HepG2 (cell line): Measurements from ENCODE around the gene MRPS5. TPM values are rescaled to one million over a fixed set of nuclear protein-coding genes. Genes with fewer than 3 reads are reported as not detected.

Experiments
- ASH2L ChIP-seq: fragments of 300-600, 200-600 bp; sonication (generic); IDR thresholded peaks from 2 replicates; pipeline ENCODE4 v1.7.0; 2017; ENCODE audit warnings: low read depth, mild to moderate bottlenecking, moderate library complexity, mixed read lengths, low read length; ENCODE audit not compliant: insufficient read length
- CEBPB ChIP-seq: IDR thresholded peaks from 2 replicates; pipeline ENCODE4 v1.6.1; 2011; ENCODE audit warnings: low read depth, low read length, improper control_type of control experiment, borderline replicate concordance
- ETV5 ChIP-seq: IDR thresholded peaks from 2 replicates; pipeline ENCODE4 v1.6.1; 2018; ENCODE audit warnings: missing biosample characterization, missing genetic modification reagents, inconsistent platforms, borderline replicate concordance
- FIP1L1 ChIP-seq: fragments of 200-400 bp; formaldehyde crosslinking; IDR thresholded peaks from 2 replicates; pipeline ENCODE4 v1.6.1; 2018; ENCODE audit warnings: low read depth, mild to moderate bottlenecking, low read length, moderate library complexity, borderline replicate concordance; ENCODE audit not compliant: insufficient read depth
- GATAD1 ChIP-seq: IDR thresholded peaks from 2 replicates; pipeline ENCODE4 v1.6.1; 2016; ENCODE audit warnings: missing genetic modification reagents, missing compliant biosample characterization
- LCORL ChIP-seq, 2 experiments: fragments of 450-650 bp in 1 of 2; sonication (generic) in 1 of 2; formaldehyde crosslinking in 1 of 2; IDR thresholded peaks; 2 replicates each; pipeline versions ENCODE4 v1.5.0 to v1.6.1; 2017 to 2020; ENCODE audit warnings: antibody characterized with exemption in 1 of 2, missing genetic modification reagents in 1 of 2
- SOX13 ChIP-seq, 3 experiments: fragments of 450-650 bp in 1 of 3; sonication (generic) in 1 of 3; formaldehyde crosslinking in 1 of 3; IDR thresholded peaks in 2 of 3; conservative IDR thresholded peaks in 1 of 3; 2 replicates each; pipeline versions ENCODE4 v1.5.0 to v1.6.1; 2016 to 2020; ENCODE audit warnings: antibody characterized with exemption in 1 of 3, mild to moderate bottlenecking in 1 of 3, missing compliant biosample characterization in 1 of 3, missing genetic modification reagents in 1 of 3, moderate library complexity in 1 of 3
- XRCC5 ChIP-seq: fragments of 200-400 bp; formaldehyde crosslinking; optimal IDR thresholded peaks from 2 replicates; pipeline ENCODE3; 2017; ENCODE audit warnings: mild to moderate bottlenecking, low read length
- ZNF615 ChIP-seq: sonication (generic); formaldehyde crosslinking; IDR thresholded peaks from 2 replicates; pipeline ENCODE4 v1.5.0; 2020; ENCODE audit warnings: mild to moderate bottlenecking, missing genetic modification reagents, borderline replicate concordance
- ZNF816 ChIP-seq: sonication (generic); formaldehyde crosslinking; IDR thresholded peaks from 2 replicates; pipeline ENCODE4 v1.8.0; 2022; ENCODE audit warnings: missing genetic modification reagents, mild to moderate bottlenecking, borderline replicate concordance
- polyA plus RNA-seq, 8 experiments: library from polyadenylated mRNA; depleted of rRNA in 3 of 8; stranded (reverse) in 7 of 8; unstranded in 1 of 8; fragments of >200 nt; fragmentation: Illumina TruSeq in 4 of 8; extraction: Trizol in 4 of 8; gene quantifications; 2 replicates each; pipeline versions ENCODE4 v1.2.1 to v1.2.3, GENCODE V29; 2011 to 2016; ENCODE audit warnings: low read depth in 4 of 8, missing spikeins in 1 of 8, mixed read lengths in 1 of 8; ENCODE audit not compliant: insufficient read depth in 1 of 8
- total RNA-seq, 5 experiments: library from RNA; depleted of rRNA; stranded (reverse); fragments of >200 nt; fragmentation: Illumina TruSeq; extraction: Trizol; gene quantifications; 2 replicates each; pipeline ENCODE4 v1.2.3, GENCODE V29; 2016; ENCODE audit warnings: low read depth in 1 of 5
- TF ChIP-seq, protein P1 (sequence below): sonication (generic); formaldehyde crosslinking; IDR thresholded peaks from 2 replicates; pipeline ENCODE4 v1.9.0; 2021; ENCODE audit warnings: mild to moderate bottlenecking, missing genetic modification reagents
- TF ChIP-seq, protein P2 (sequence below): IDR thresholded peaks from 2 replicates; pipeline ENCODE4 v1.6.1; 2016; ENCODE audit warnings: missing biosample characterization, missing genetic modification reagents, low read depth
- TF ChIP-seq, protein P3 (sequence below): sonication (generic); formaldehyde crosslinking; IDR thresholded peaks from 2 replicates; pipeline ENCODE4 v1.8.0; 2022; ENCODE audit warnings: mild to moderate bottlenecking, missing genetic modification reagents, moderate library complexity
- TF ChIP-seq, protein P4 (sequence below): sonication (generic); formaldehyde crosslinking; conservative IDR thresholded peaks from 2 replicates; pipeline ENCODE4 v1.8.0; 2022; ENCODE audit warnings: mild to moderate bottlenecking, moderate library complexity, missing genetic modification reagents

The MRPS5 gene
- total and polyA plus RNA-seq, 2 of the 13 experiments (the other 11 are each of a cell fraction or from before 2014, with no cell fraction given) = 98.8 to 134 TPM

DNA sequence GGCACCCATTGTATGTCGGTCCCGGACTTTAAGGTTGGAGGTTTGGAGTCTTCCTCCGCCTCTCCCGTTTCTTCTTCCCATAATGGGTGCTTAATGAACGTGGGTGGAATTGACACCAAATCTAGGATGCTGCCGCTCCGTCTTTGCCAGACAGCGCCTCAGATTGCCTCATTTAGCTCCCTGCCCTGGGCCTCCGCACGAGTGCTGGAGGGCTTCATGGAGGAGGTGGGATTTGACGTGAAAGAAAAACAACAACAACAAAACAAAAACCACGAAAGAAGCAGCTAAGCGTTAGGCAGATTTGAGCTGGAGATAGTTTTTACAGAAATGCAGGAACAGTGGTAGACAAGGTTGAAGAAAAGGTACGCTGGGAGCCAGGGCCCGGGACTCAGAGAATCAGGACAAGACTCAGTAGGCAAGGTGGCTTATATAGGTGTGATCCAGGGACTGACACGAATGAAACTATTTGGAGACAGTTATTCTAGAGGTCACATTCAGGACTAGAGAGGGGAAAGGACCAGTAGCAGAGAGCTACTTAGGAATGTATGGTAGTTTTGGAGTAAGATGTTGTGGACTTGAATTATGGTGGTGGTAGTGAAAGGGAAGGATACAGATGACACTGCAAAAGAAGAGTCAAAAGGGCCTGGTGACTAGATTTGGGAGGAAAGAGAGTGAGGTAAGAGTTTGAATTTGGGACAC, 44.6 kb upstream of the MRPS5 start (continued):
- TF ChIP-seq, protein P1, sequence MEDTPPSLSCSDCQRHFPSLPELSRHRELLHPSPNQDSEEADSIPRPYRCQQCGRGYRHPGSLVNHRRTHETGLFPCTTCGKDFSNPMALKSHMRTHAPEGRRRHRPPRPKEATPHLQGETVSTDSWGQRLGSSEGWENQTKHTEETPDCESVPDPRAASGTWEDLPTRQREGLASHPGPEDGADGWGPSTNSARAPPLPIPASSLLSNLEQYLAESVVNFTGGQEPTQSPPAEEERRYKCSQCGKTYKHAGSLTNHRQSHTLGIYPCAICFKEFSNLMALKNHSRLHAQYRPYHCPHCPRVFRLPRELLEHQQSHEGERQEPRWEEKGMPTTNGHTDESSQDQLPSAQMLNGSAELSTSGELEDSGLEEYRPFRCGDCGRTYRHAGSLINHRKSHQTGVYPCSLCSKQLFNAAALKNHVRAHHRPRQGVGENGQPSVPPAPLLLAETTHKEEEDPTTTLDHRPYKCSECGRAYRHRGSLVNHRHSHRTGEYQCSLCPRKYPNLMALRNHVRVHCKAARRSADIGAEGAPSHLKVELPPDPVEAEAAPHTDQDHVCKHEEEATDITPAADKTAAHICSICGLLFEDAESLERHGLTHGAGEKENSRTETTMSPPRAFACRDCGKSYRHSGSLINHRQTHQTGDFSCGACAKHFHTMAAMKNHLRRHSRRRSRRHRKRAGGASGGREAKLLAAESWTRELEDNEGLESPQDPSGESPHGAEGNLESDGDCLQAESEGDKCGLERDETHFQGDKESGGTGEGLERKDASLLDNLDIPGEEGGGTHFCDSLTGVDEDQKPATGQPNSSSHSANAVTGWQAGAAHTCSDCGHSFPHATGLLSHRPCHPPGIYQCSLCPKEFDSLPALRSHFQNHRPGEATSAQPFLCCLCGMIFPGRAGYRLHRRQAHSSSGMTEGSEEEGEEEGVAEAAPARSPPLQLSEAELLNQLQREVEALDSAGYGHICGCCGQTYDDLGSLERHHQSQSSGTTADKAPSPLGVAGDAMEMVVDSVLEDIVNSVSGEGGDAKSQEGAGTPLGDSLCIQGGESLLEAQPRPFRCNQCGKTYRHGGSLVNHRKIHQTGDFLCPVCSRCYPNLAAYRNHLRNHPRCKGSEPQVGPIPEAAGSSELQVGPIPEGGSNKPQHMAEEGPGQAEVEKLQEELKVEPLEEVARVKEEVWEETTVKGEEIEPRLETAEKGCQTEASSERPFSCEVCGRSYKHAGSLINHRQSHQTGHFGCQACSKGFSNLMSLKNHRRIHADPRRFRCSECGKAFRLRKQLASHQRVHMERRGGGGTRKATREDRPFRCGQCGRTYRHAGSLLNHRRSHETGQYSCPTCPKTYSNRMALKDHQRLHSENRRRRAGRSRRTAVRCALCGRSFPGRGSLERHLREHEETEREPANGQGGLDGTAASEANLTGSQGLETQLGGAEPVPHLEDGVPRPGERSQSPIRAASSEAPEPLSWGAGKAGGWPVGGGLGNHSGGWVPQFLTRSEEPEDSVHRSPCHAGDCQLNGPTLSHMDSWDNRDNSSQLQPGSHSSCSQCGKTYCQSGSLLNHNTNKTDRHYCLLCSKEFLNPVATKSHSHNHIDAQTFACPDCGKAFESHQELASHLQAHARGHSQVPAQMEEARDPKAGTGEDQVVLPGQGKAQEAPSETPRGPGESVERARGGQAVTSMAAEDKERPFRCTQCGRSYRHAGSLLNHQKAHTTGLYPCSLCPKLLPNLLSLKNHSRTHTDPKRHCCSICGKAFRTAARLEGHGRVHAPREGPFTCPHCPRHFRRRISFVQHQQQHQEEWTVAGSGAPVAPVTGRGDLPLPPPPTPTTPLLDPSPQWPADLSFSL (CRISPR knock-in tag) = peak; percentile 10; the same call in 1 of the 2 replicates
- TF ChIP-seq ZNF816 (CRISPR knock-in tag) (no peak), ZNF615 (0 out of 2 replicates have a peak, but pooled peaks have one; percentile 74), FIP1L1 (no peak), GATAD1 (CRISPR knock-in tag) (no peak), XRCC5 (peak; percentile 19), ETV5 (CRISPR knock-in tag) (no peak), SOX13 (IDR thresholded peaks at IDR 0.05) (no peak), SOX13 (CRISPR knock-in tag; conservative IDR thresholded peaks at IDR 0.05 in 1 of 2, IDR thresholded peaks at IDR 0.05 in 1 of 2) (no peak), ASH2L (peak; percentile 9), LCORL (IDR thresholded peaks at IDR 0.05) (no peak), LCORL (CRISPR knock-in tag; IDR thresholded peaks at IDR 0.05) (peak; percentile 13; the same call in 1 of the 2 replicates), CEBPB (peak; percentile 45; the same call in 1 of the 2 replicates)
- TF ChIP-seq, protein P2, sequence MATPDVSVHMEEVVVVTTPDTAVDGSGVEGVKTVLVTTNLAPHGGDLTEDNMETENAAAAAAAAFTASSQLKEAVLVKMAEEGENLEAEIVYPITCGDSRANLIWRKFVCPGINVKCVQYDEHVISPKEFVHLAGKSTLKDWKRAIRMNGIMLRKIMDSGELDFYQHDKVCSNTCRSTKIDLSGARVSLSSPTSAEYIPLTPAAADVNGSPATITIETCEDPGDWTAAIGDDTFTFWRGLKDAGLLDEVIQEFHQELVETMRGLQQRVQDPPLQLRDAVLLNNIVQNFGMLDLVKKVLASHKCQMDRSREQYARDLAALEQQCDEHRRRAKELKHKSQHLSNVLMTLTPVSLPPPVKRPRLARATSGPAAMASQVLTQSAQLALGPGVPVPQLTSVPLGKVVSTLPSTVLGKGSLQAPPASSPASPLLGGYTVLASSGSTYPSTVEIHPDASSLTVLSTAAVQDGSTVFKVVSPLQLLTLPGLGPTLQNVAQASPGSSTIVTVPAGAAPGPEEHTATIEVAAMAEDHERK (CRISPR knock-in tag) = no peak
- TF ChIP-seq, protein P3, sequence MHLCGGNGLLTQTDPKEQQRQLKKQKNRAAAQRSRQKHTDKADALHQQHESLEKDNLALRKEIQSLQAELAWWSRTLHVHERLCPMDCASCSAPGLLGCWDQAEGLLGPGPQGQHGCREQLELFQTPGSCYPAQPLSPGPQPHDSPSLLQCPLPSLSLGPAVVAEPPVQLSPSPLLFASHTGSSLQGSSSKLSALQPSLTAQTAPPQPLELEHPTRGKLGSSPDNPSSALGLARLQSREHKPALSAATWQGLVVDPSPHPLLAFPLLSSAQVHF = 0 out of 2 replicates have a peak, but pooled peaks have one; percentile 6
- TF ChIP-seq, protein P4, sequence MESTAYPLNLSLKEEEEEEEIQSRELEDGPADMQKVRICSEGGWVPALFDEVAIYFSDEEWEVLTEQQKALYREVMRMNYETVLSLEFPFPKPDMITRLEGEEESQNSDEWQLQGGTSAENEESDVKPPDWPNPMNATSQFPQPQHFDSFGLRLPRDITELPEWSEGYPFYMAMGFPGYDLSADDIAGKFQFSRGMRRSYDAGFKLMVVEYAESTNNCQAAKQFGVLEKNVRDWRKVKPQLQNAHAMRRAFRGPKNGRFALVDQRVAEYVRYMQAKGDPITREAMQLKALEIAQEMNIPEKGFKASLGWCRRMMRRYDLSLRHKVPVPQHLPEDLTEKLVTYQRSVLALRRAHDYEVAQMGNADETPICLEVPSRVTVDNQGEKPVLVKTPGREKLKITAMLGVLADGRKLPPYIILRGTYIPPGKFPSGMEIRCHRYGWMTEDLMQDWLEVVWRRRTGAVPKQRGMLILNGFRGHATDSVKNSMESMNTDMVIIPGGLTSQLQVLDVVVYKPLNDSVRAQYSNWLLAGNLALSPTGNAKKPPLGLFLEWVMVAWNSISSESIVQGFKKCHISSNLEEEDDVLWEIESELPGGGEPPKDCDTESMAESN (CRISPR knock-in tag) = no peak
